Measurements from ENCODE around the gene LRRTM4. TPM values are rescaled to one million over a fixed set of nuclear protein-coding genes. Genes with fewer than 3 reads are reported as not detected.

Gene LRRTM4
- total and polyA plus RNA-seq, 2 donors (not counting 1 experiment from before 2014, with no cell fraction given), result 0.05 TPM; not detected in 1

- no peak overlapping the region for H3K4me3 ChIP-seq (replicated peaks in 1 of 4; ENCODE audit: control extremely low read depth in 1 of 4, insufficient read depth in 1 of 4, low read depth in 3 of 4, low read length in 4 of 4)
- no peak overlapping the region for H3K27ac ChIP-seq (ENCODE audit: insufficient read depth, low read length)
- DNase-seq (ENCODE audit: low read depth in 2 of 2), result no peak
- no peaks in the 10 kb centered on the region for H3K79me2 ChIP-seq (ENCODE audit: control insufficient read depth, insufficient read depth, low read length)
- H3K36me3 ChIP-seq (ENCODE audit: control insufficient read depth, insufficient read depth, low read length), result no peaks in the 10 kb centered on the region
- H2AFZ ChIP-seq (ENCODE audit: low read length), result no peak overlapping the region
- no peaks in the 10 kb centered on the region for H3K27me3 ChIP-seq (ENCODE audit: control insufficient read depth, insufficient read depth, low read length)
- H3K9me3 ChIP-seq (ENCODE audit: control insufficient read depth, insufficient read depth, low read depth, low read length), result no peaks in the 10 kb centered on the region
- H3K4me2 ChIP-seq (ENCODE audit: extremely low read depth, insufficient read depth, low read length), result no peak overlapping the region
- H4K20me1 ChIP-seq (ENCODE audit: control insufficient read depth, extremely low read depth, insufficient read depth, low read length), result no peaks in the 10 kb centered on the region
- no peak for TF ChIP-seq EZH2 (IDR thresholded peaks at IDR 0.05; ENCODE audit: low read length, missing control alignments)
- no peak for TF ChIP-seq CTCF (conservative IDR thresholded peaks at IDR 0.05 in 1 of 2, IDR thresholded peaks at IDR 0.05 in 1 of 2; ENCODE audit: low read depth in 1 of 2, low read length in 2 of 2)
- H3K4me1 ChIP-seq (ENCODE audit: control insufficient read depth, extremely low read depth, insufficient read depth, low read length), result no peaks in the 10 kb centered on the region
- no peak overlapping the region for H3K9ac ChIP-seq (ENCODE audit: insufficient read depth, low read length)
These were observed 655.7 kb downstream of the LRRTM4 start for GRCh38 chr2:76866464-76866863.

DNA sequence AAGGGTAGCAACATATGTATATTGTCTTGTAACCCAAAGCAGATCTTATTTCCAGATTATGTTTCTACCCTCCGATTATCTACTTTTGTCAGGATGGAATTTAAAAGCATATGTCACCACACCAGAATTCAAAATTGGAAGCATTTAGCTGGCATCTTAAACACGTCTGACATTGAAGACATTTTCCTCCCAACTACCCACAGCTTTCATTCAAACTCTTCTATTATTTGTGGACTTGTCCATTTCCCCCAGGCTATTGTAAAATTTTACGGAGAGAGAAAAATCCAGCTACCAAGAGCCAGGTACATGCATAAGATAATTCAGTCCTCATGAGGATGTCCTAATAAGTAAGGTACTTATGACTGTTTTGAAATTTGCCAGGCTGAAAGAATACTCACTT is 659.3 kb downstream of the LRRTM4 start:
- Histone ChIP-seq H3K27me3 (ENCODE audit: control insufficient read depth, insufficient read depth, low read length) (no peaks in the 10 kb centered on the region), H2AFZ (ENCODE audit: low read length) (no peak overlapping the region), H3K27ac (ENCODE audit: insufficient read depth, low read length) (no peak overlapping the region), H3K4me2 (ENCODE audit: extremely low read depth, insufficient read depth, low read length) (no peak overlapping the region), H3K9me3 (ENCODE audit: control insufficient read depth, insufficient read depth, low read depth, low read length) (no peaks in the 10 kb centered on the region), H3K4me3 (replicated peaks in 1 of 4; ENCODE audit: control extremely low read depth in 1 of 4, insufficient read depth in 1 of 4, low read depth in 3 of 4, low read length in 4 of 4) (no peak overlapping the region), H3K4me1 (ENCODE audit: control insufficient read depth, extremely low read depth, insufficient read depth, low read length) (no peaks in the 10 kb centered on the region), H3K9ac (ENCODE audit: insufficient read depth, low read length) (no peak overlapping the region), H3K36me3 (ENCODE audit: control insufficient read depth, insufficient read depth, low read length) (no peaks in the 10 kb centered on the region), H3K79me2 (ENCODE audit: control insufficient read depth, insufficient read depth, low read length) (no peaks in the 10 kb centered on the region), H4K20me1 (ENCODE audit: control insufficient read depth, extremely low read depth, insufficient read depth, low read length) (no peaks in the 10 kb centered on the region)
- no peak for DNase-seq (ENCODE audit: low read depth in 2 of 2)
- TF ChIP-seq CTCF (conservative IDR thresholded peaks at IDR 0.05 in 1 of 2, IDR thresholded peaks at IDR 0.05 in 1 of 2; ENCODE audit: low read depth in 1 of 2, low read length in 2 of 2), result no peak
- no peak for TF ChIP-seq EZH2 (IDR thresholded peaks at IDR 0.05; ENCODE audit: low read length, missing control alignments)

- Histone ChIP-seq H3K27ac (ENCODE audit: insufficient read depth, low read length) (no peak overlapping the region), H4K20me1 (ENCODE audit: control insufficient read depth, extremely low read depth, insufficient read depth, low read length) (no peaks in the 10 kb centered on the region), H3K9me3 (ENCODE audit: control insufficient read depth, insufficient read depth, low read depth, low read length) (no peaks in the 10 kb centered on the region), H3K4me2 (ENCODE audit: extremely low read depth, insufficient read depth, low read length) (no peak overlapping the region), H3K36me3 (ENCODE audit: control insufficient read depth, insufficient read depth, low read length) (no peaks in the 10 kb centered on the region), H3K4me3 (replicated peaks in 1 of 4; ENCODE audit: control extremely low read depth in 1 of 4, insufficient read depth in 1 of 4, low read depth in 3 of 4, low read length in 4 of 4) (no peak overlapping the region), H3K79me2 (ENCODE audit: control insufficient read depth, insufficient read depth, low read length) (no peaks in the 10 kb centered on the region), H3K27me3 (ENCODE audit: control insufficient read depth, insufficient read depth, low read length) (no peaks in the 10 kb centered on the region), H3K9ac (ENCODE audit: insufficient read depth, low read length) (no peak overlapping the region), H3K4me1 (ENCODE audit: control insufficient read depth, extremely low read depth, insufficient read depth, low read length) (no peaks in the 10 kb centered on the region), H2AFZ (ENCODE audit: low read length) (no peak overlapping the region)
- no peak for TF ChIP-seq CTCF (conservative IDR thresholded peaks at IDR 0.05 in 1 of 2, IDR thresholded peaks at IDR 0.05 in 1 of 2; ENCODE audit: low read depth in 1 of 2, low read length in 2 of 2)
- TF ChIP-seq EZH2 (IDR thresholded peaks at IDR 0.05; ENCODE audit: low read length, missing control alignments), result no peak
- DNase-seq (ENCODE audit: low read depth in 2 of 2), result peak in 1 of 2 donors; percentile 0
These were observed 660.5 kb downstream of the LRRTM4 start for GRCh38 chr2:76861708-76862107.
